ENCODE measurements around the gene HLA-DQA1. TPM values are rescaled to one million over a fixed set of nuclear protein-coding genes. Genes with fewer than 3 reads are reported as not detected.

Gene HLA-DQA1
- total and polyA plus RNA-seq, 4 donors = 2.1 to 19.9 (median 9.3) TPM

DNA sequence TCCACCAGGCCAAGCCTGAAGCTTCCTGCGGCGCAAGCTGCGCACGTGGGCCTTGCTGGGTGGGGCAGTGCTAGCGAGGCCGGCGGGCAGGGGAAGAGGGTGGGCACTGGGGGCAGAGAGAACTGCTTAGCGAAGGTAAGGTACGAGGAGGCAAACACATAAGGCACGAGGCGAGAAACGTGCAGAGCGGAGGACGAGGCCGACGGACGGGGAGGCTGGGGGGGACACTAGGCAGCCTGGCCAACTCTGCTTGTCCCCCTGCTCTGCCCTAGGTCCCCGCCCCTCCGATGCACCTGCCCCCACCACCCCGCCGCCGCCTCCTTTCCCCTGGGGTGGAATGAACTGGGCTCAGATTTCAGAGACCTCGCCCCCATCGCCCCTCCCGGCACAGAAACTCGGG, 27.1 kb downstream of the HLA-DQA1 start:
- Histone ChIP-seq H3K27me3 (ENCODE audit: control insufficient read depth in 4 of 4, insufficient read depth in 4 of 4, low read length in 3 of 4) (no peaks in the 10 kb centered on the region), H3K36me3 (ENCODE audit: control insufficient read depth in 4 of 4, insufficient read depth in 3 of 4, low read depth in 1 of 4, low read length in 3 of 4) (no peaks in the 10 kb centered on the region), H3K27ac (ENCODE audit: low read depth in 1 of 2, low read length in 2 of 2) (no peak overlapping the region), H3K9ac (ENCODE audit: low read depth in 1 of 2, low read length in 2 of 2) (no peak overlapping the region), H3K4me1 (ENCODE audit: control insufficient read depth in 4 of 4, insufficient read depth in 4 of 4, low read length in 3 of 4) (no peaks in the 10 kb centered on the region), H3K9me3 (ENCODE audit: control insufficient read depth in 4 of 4, low read length in 3 of 4) (no peaks in the 10 kb centered on the region), H3K4me3 (ENCODE audit: low read depth in 1 of 3, low read length in 3 of 3) (no peak overlapping the region)
- DNase-seq (ENCODE audit: low spot score) = no peak
- TF ChIP-seq, protein P1, sequence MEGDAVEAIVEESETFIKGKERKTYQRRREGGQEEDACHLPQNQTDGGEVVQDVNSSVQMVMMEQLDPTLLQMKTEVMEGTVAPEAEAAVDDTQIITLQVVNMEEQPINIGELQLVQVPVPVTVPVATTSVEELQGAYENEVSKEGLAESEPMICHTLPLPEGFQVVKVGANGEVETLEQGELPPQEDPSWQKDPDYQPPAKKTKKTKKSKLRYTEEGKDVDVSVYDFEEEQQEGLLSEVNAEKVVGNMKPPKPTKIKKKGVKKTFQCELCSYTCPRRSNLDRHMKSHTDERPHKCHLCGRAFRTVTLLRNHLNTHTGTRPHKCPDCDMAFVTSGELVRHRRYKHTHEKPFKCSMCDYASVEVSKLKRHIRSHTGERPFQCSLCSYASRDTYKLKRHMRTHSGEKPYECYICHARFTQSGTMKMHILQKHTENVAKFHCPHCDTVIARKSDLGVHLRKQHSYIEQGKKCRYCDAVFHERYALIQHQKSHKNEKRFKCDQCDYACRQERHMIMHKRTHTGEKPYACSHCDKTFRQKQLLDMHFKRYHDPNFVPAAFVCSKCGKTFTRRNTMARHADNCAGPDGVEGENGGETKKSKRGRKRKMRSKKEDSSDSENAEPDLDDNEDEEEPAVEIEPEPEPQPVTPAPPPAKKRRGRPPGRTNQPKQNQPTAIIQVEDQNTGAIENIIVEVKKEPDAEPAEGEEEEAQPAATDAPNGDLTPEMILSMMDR (IDR thresholded peaks at IDR 0.05; ENCODE audit: low read depth, low read length, missing input control) = no peak
- no peak for TF ChIP-seq FOXA2 (IDR thresholded peaks at IDR 0.05)
- TF ChIP-seq, protein P2, sequence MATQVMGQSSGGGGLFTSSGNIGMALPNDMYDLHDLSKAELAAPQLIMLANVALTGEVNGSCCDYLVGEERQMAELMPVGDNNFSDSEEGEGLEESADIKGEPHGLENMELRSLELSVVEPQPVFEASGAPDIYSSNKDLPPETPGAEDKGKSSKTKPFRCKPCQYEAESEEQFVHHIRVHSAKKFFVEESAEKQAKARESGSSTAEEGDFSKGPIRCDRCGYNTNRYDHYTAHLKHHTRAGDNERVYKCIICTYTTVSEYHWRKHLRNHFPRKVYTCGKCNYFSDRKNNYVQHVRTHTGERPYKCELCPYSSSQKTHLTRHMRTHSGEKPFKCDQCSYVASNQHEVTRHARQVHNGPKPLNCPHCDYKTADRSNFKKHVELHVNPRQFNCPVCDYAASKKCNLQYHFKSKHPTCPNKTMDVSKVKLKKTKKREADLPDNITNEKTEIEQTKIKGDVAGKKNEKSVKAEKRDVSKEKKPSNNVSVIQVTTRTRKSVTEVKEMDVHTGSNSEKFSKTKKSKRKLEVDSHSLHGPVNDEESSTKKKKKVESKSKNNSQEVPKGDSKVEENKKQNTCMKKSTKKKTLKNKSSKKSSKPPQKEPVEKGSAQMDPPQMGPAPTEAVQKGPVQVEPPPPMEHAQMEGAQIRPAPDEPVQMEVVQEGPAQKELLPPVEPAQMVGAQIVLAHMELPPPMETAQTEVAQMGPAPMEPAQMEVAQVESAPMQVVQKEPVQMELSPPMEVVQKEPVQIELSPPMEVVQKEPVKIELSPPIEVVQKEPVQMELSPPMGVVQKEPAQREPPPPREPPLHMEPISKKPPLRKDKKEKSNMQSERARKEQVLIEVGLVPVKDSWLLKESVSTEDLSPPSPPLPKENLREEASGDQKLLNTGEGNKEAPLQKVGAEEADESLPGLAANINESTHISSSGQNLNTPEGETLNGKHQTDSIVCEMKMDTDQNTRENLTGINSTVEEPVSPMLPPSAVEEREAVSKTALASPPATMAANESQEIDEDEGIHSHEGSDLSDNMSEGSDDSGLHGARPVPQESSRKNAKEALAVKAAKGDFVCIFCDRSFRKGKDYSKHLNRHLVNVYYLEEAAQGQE (IDR thresholded peaks at IDR 0.05) = no peak
- no peak for TF ChIP-seq YY1 (IDR thresholded peaks at IDR 0.05)
- TF ChIP-seq, protein P3, sequence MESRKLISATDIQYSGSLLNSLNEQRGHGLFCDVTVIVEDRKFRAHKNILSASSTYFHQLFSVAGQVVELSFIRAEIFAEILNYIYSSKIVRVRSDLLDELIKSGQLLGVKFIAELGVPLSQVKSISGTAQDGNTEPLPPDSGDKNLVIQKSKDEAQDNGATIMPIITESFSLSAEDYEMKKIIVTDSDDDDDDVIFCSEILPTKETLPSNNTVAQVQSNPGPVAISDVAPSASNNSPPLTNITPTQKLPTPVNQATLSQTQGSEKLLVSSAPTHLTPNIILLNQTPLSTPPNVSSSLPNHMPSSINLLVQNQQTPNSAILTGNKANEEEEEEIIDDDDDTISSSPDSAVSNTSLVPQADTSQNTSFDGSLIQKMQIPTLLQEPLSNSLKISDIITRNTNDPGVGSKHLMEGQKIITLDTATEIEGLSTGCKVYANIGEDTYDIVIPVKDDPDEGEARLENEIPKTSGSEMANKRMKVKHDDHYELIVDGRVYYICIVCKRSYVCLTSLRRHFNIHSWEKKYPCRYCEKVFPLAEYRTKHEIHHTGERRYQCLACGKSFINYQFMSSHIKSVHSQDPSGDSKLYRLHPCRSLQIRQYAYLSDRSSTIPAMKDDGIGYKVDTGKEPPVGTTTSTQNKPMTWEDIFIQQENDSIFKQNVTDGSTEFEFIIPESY (IDR thresholded peaks at IDR 0.05) = no peak
- TF ChIP-seq FOXA1 (IDR thresholded peaks at IDR 0.05) = no peak
- TF ChIP-seq, protein P4, sequence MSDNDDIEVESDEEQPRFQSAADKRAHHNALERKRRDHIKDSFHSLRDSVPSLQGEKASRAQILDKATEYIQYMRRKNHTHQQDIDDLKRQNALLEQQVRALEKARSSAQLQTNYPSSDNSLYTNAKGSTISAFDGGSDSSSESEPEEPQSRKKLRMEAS (IDR thresholded peaks at IDR 0.05) = no peak
- TF ChIP-seq EGR1 (IDR thresholded peaks at IDR 0.05; ENCODE audit: low read depth in 2 of 2) = no peak
- TF ChIP-seq NR2F2 (IDR thresholded peaks at IDR 0.05) = no peak
- TF ChIP-seq GABPA (IDR thresholded peaks at IDR 0.05 in 1 of 2, conservative IDR thresholded peaks at IDR 0.05 in 1 of 2) = no peak
- TF ChIP-seq, protein P5, sequence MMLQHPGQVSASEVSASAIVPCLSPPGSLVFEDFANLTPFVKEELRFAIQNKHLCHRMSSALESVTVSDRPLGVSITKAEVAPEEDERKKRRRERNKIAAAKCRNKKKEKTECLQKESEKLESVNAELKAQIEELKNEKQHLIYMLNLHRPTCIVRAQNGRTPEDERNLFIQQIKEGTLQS (IDR thresholded peaks at IDR 0.05) = no peak
- 36% methylated on average over 23 of the region's 26 CpGs for WGBS

DNA sequence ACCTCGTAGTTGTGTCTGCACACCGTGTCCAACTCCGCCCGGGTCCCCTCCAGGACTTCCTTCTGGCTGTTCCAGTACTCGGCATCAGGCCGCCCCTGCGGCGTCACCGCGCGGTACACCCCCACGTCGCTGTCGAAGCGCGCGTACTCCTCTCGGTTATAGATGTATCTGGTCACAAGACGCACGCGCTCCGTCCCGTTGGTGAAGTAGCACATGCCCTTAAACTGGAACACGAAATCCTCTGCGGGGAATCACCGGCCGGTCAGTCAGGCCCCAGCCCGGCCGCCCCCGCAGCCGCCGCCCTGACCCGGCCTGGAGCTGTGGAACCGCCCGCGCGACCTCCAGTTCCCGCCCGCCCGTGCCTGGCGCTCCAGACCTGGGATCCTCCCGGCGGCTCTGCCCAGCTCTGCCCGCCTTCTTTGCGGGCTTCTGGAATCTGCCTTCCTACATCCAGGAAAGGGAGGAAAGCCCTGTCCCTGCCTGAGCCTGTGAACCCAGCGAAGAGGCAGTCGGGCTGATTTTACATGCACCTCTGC, 27.7 kb downstream of the HLA-DQA1 start:
- no peaks in the 10 kb centered on the region for H3K36me3 ChIP-seq (ENCODE audit: control insufficient read depth in 4 of 4, insufficient read depth in 3 of 4, low read depth in 1 of 4, low read length in 3 of 4)
- H3K9ac ChIP-seq (ENCODE audit: low read depth in 1 of 2, low read length in 2 of 2) = no peak overlapping the region
- no peaks in the 10 kb centered on the region for H3K4me1 ChIP-seq (ENCODE audit: control insufficient read depth in 4 of 4, insufficient read depth in 4 of 4, low read length in 3 of 4)
- no peak for DNase-seq (ENCODE audit: low spot score)
- no peaks in the 10 kb centered on the region for H3K9me3 ChIP-seq (ENCODE audit: control insufficient read depth in 4 of 4, low read length in 3 of 4)
- no peak overlapping the region for H3K27ac ChIP-seq (ENCODE audit: low read depth in 1 of 2, low read length in 2 of 2)
- H3K27me3 ChIP-seq (ENCODE audit: control insufficient read depth in 4 of 4, insufficient read depth in 4 of 4, low read length in 3 of 4) = no peaks in the 10 kb centered on the region
- 4% methylated on average over 46 of the region's 47 CpGs for WGBS
- no peak overlapping the region for H3K4me3 ChIP-seq (ENCODE audit: low read depth in 1 of 3, low read length in 3 of 3)
- TF ChIP-seq SP1 (IDR thresholded peaks at IDR 0.05) (no peak), TAF1 (conservative IDR thresholded peaks at IDR 0.05) (no peak), JUND (IDR thresholded peaks at IDR 0.05) (no peak), EGR1 (IDR thresholded peaks at IDR 0.05; ENCODE audit: low read depth in 2 of 2) (no peak), HNF4G (IDR thresholded peaks at IDR 0.05) (no peak), RAD21 (IDR thresholded peaks at IDR 0.05) (no peak), FOXA2 (IDR thresholded peaks at IDR 0.05) (no peak), GABPA (IDR thresholded peaks at IDR 0.05 in 1 of 2, conservative IDR thresholded peaks at IDR 0.05 in 1 of 2) (no peak), HNF4A (conservative IDR thresholded peaks at IDR 0.05) (no peak), RXRA (IDR thresholded peaks at IDR 0.05) (no peak)
- TF ChIP-seq, protein P2 (IDR thresholded peaks at IDR 0.05) = no peak
- TF ChIP-seq, protein P1 (IDR thresholded peaks at IDR 0.05; ENCODE audit: low read depth, low read length, missing input control) = no peak

All from liver (tissue), 9 donors.